ENCODE data around the gene LYG1. TPM values are rescaled to one million over a fixed set of nuclear protein-coding genes. Genes with fewer than 3 reads are reported as not detected.

LYG1 gene
- total RNA-seq, 1 donor from 2014 or later = 1.8 TPM

- no peak for DNase-seq (ENCODE audit: extremely low spot score, unreplicated experiment)
- no peaks in the 10 kb centered on the region for H3K4me1 Mint-ChIP-seq (ENCODE audit: unreplicated experiment)
- no peak within 1 kb of the TSS for H3K4me3 Mint-ChIP-seq (ENCODE audit: unreplicated experiment)
- no peak within 1 kb of the TSS for H3K27ac Mint-ChIP-seq (ENCODE audit: unreplicated experiment)
- H3K36me3 Mint-ChIP-seq (ENCODE audit: unreplicated experiment) = no peaks in the 10 kb centered on the region
- H3K9me3 Mint-ChIP-seq (ENCODE audit: unreplicated experiment) = peaks cover 7% of the 10 kb centered on the region
- no peaks in the 10 kb centered on the region for H3K27me3 Mint-ChIP-seq (ENCODE audit: unreplicated experiment)
- TF ChIP-seq CTCF (IDR thresholded peaks at IDR 0.05) = no peak
Measured at GRCh38 chr2:99255491-99256318, 45.3 kb downstream of the LYG1 start, which contains the start of gene LYG2. Gene LYG2 (minus strand): TSS chr2:99255666. CDS start chr2:99254260, 1,406 bp downstream.

- peaks cover 2% of the 10 kb centered on the region for H3K36me3 Mint-ChIP-seq (ENCODE audit: unreplicated experiment)
- no peaks in the 10 kb centered on the region for H3K4me1 Mint-ChIP-seq (ENCODE audit: unreplicated experiment)
- peaks cover 9% of the 10 kb centered on the region for H3K9me3 Mint-ChIP-seq (ENCODE audit: unreplicated experiment)
- no peaks in the 10 kb centered on the region for H3K27me3 Mint-ChIP-seq (ENCODE audit: unreplicated experiment)
- H3K4me3 Mint-ChIP-seq (ENCODE audit: unreplicated experiment) = no peak overlapping the region
- H3K27ac Mint-ChIP-seq (ENCODE audit: unreplicated experiment) = no peak overlapping the region
- TF ChIP-seq CTCF (IDR thresholded peaks at IDR 0.05) = no peak
- DNase-seq (ENCODE audit: extremely low spot score, unreplicated experiment) = no peak
Measured at GRCh38 chr2:99249951-99250350, 51.0 kb downstream of the LYG1 start.

DNA sequence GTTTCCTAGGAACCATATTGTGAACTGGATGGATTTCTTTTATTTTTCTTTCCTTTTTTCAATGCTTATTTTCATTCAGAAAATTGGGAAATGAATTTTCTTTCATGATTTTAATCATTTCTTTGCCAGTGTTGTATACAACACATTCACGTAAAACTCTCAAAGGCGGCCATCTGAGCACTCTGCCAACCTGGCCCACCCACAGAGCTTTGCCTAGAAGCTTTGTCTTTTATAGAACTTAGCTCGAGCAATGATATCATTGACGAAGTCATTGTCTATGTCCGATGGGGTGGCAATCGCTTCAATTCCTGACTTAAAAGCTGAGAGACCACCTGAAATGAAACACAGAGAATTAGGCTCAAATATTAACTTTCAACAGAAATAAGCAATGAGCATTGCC lies 58.8 kb downstream of the LYG1 start:
- no peaks in the 10 kb centered on the region for H3K36me3 Mint-ChIP-seq (ENCODE audit: unreplicated experiment)
- no peak for DNase-seq (ENCODE audit: extremely low spot score, unreplicated experiment)
- H3K9me3 Mint-ChIP-seq (ENCODE audit: unreplicated experiment) = no peaks in the 10 kb centered on the region
- H3K4me1 Mint-ChIP-seq (ENCODE audit: unreplicated experiment) = no peaks in the 10 kb centered on the region
- no peaks in the 10 kb centered on the region for H3K27me3 Mint-ChIP-seq (ENCODE audit: unreplicated experiment)
- no peak overlapping the region for H3K27ac Mint-ChIP-seq (ENCODE audit: unreplicated experiment)
- no peak for TF ChIP-seq CTCF (IDR thresholded peaks at IDR 0.05)
- H3K4me3 Mint-ChIP-seq (ENCODE audit: unreplicated experiment) = no peak overlapping the region

DNA sequence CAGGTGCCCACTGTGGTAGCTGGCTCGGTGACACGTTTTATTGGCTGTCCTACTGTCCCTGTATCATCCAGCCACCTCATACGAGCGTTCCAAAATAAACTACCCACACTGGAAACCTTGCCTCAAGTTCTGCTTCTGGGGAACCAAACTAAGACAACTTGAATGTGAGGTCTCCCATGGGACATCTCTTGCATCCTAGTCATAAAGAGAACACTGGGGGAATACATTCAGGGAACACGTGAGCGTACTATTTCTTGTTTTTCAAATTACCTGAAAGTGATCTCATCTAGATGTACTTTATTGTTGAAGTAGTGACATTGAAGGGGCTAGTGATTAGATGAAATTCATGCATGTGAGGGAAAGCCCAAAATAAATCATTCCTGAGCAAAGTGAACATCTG lies 60.6 kb downstream of the LYG1 start:
- no peaks in the 10 kb centered on the region for H3K36me3 Mint-ChIP-seq (ENCODE audit: unreplicated experiment)
- H3K9me3 Mint-ChIP-seq (ENCODE audit: unreplicated experiment) = no peaks in the 10 kb centered on the region
- no peak overlapping the region for H3K4me3 Mint-ChIP-seq (ENCODE audit: unreplicated experiment)
- no peak for DNase-seq (ENCODE audit: extremely low spot score, unreplicated experiment)
- no peak for TF ChIP-seq CTCF (IDR thresholded peaks at IDR 0.05)
- no peak overlapping the region for H3K27ac Mint-ChIP-seq (ENCODE audit: unreplicated experiment)
- no peaks in the 10 kb centered on the region for H3K4me1 Mint-ChIP-seq (ENCODE audit: unreplicated experiment)
- no peaks in the 10 kb centered on the region for H3K27me3 Mint-ChIP-seq (ENCODE audit: unreplicated experiment)

DNA sequence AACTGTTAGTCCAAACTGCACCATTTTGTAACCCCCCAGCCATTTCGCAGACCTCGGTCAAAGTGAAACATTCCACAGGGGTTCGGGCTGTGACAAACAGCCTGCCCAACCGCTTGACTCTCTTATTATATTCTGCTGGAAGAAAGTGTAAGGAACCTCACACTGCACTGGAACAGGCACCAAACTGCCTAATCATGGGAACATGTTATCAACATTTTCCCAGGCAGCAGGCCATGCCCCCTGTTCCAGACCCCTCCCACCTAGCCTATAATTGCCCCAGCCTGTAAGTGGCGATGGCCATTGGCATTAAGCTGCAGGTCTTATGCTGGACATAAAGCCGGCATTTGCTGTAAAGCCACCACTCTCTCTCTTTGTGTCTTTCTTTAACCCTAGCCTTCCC lies 62.4 kb downstream of the LYG1 start:
- TF ChIP-seq CTCF (IDR thresholded peaks at IDR 0.05) = no peak
- H3K4me1 Mint-ChIP-seq (ENCODE audit: unreplicated experiment) = no peaks in the 10 kb centered on the region
- no peaks in the 10 kb centered on the region for H3K27me3 Mint-ChIP-seq (ENCODE audit: unreplicated experiment)
- no peak overlapping the region for H3K27ac Mint-ChIP-seq (ENCODE audit: unreplicated experiment)
- DNase-seq (ENCODE audit: extremely low spot score, unreplicated experiment) = no peak
- no peaks in the 10 kb centered on the region for H3K36me3 Mint-ChIP-seq (ENCODE audit: unreplicated experiment)
- no peak overlapping the region for H3K4me3 Mint-ChIP-seq (ENCODE audit: unreplicated experiment)
- H3K9me3 Mint-ChIP-seq (ENCODE audit: unreplicated experiment) = peaks cover 3% of the 10 kb centered on the region

Other genes starting within 250 kb of the LYG1 start
- gene C2orf15, start 159.5 kb downstream of the LYG1 start, total RNA-seq = 0.26 TPM in 1 of 2 replicates, not detected in the other
- 3.1 and 3.6 TPM in 2 replicates for gene TSGA10, start 146.3 kb downstream of the LYG1 start, total RNA-seq
- 4.9 and 6.3 TPM in 2 replicates for gene LIPT1, start 146.2 kb downstream of the LYG1 start, total RNA-seq
- 22.6 and 23.2 TPM in 2 replicates for gene MITD1, start 120.1 kb downstream of the LYG1 start, total RNA-seq
- 23.1 and 25.5 TPM in 2 replicates for gene MRPL30, start 120.0 kb downstream of the LYG1 start, total RNA-seq
- gene LYG2, start 45.5 kb downstream of the LYG1 start, total RNA-seq = not detected in 2 replicates
- 27.5 and 29.3 TPM in 2 replicates for gene TXNDC9, start 35.1 kb upstream of the LYG1 start, total RNA-seq
- 35.5 and 39.8 TPM in 2 replicates for gene EIF5B, start 36.2 kb upstream of the LYG1 start, total RNA-seq
- 32.5 and 33.0 TPM in 2 replicates for gene REV1, start 188.8 kb upstream of the LYG1 start, total RNA-seq